Measurements from ENCODE around the gene SMYD3. TPM values are rescaled to one million over a fixed set of nuclear protein-coding genes. Genes with fewer than 3 reads are reported as not detected.
A peak's percentile ranks its signal among the peaks of the same experiment; 100 is the strongest.
"Not testable (repeated sequence)": the region's sequence is repeated elsewhere in the genome, so short reads cannot be mapped to it uniquely, and the experiment has no call there.

The SMYD3 gene
- total RNA-seq, 1 donor from 2014 or later: 17.3 TPM

GRCh38 chr1:245961137-245961540 is 545.9 kb downstream of the SMYD3 start:
- no peak for DNase-seq (ENCODE audit: low read depth in 2 of 2)

GRCh38 chr1:245960171-245960570 is 546.9 kb downstream of the SMYD3 start:
- peak; percentile 16 to 72 for DNase-seq (ENCODE audit: low read depth in 2 of 2)

- DNase-seq (ENCODE audit: low read depth in 2 of 2): no peak
Observed at GRCh38 chr1:245958016-245958415, 549.1 kb downstream of the SMYD3 start.

- DNase-seq (ENCODE audit: low read depth in 2 of 2): peak; percentile 26 to 71
Observed at GRCh38 chr1:245957427-245957826, 549.7 kb downstream of the SMYD3 start.

GRCh38 chr1:245956225-245956624 is 550.9 kb downstream of the SMYD3 start:
- peak; percentile 87 to 93 for DNase-seq (ENCODE audit: low read depth in 2 of 2)

- peak; percentile 41 to 62 for DNase-seq (ENCODE audit: low read depth in 2 of 2)
Observed at GRCh38 chr1:245953876-245954660, 553.0 kb downstream of the SMYD3 start.

GRCh38 chr1:245952383-245953026 is 554.6 kb downstream of the SMYD3 start:
- DNase-seq (ENCODE audit: low read depth in 2 of 2): no peak

- DNase-seq (ENCODE audit: low read depth in 2 of 2): no peak
Observed at GRCh38 chr1:245948786-245949185, 558.3 kb downstream of the SMYD3 start.

- DNase-seq (ENCODE audit: low read depth in 2 of 2): peak; percentile 3 to 76
Observed at GRCh38 chr1:245946905-245947304, 560.2 kb downstream of the SMYD3 start.

GRCh38 chr1:245945136-245945535 is 561.9 kb downstream of the SMYD3 start:
- DNase-seq (ENCODE audit: low read depth in 2 of 2): not testable (repeated sequence)

GRCh38 chr1:245942856-245943255 is 564.2 kb downstream of the SMYD3 start:
- DNase-seq (ENCODE audit: low read depth in 2 of 2): no peak

GRCh38 chr1:245941771-245942170 is 565.3 kb downstream of the SMYD3 start:
- DNase-seq (ENCODE audit: low read depth in 2 of 2): peak in 1 of 2 donors; percentile 73

GRCh38 chr1:245939756-245940345 is 567.2 kb downstream of the SMYD3 start:
- DNase-seq (ENCODE audit: low read depth in 2 of 2): no peak

GRCh38 chr1:245938046-245938435 is 569.0 kb downstream of the SMYD3 start:
- DNase-seq (ENCODE audit: low read depth in 2 of 2): no peak

GRCh38 chr1:245937316-245938045 is 569.6 kb downstream of the SMYD3 start:
- DNase-seq (ENCODE audit: low read depth in 2 of 2): no peak

- DNase-seq (ENCODE audit: low read depth in 2 of 2): no peak
Observed at GRCh38 chr1:245934409-245934808, 572.7 kb downstream of the SMYD3 start.

GRCh38 chr1:245933431-245934045 is 573.5 kb downstream of the SMYD3 start:
- DNase-seq (ENCODE audit: low read depth in 2 of 2): no peak

- DNase-seq (ENCODE audit: low read depth in 2 of 2): no peak
Observed at GRCh38 chr1:245932302-245932972, 574.6 kb downstream of the SMYD3 start.

GRCh38 chr1:245931450-245931849 is 575.6 kb downstream of the SMYD3 start:
- DNase-seq (ENCODE audit: low read depth in 2 of 2): no peak

- DNase-seq (ENCODE audit: low read depth in 2 of 2): no peak
Observed at GRCh38 chr1:245929224-245929623, 577.9 kb downstream of the SMYD3 start.

- DNase-seq (ENCODE audit: low read depth in 2 of 2): no peak
Observed at GRCh38 chr1:245926888-245927287, 580.2 kb downstream of the SMYD3 start.

Measured in lung microvascular endothelial cell (primary cell).